Coronary artery (tissue), 2 donors: ENCODE measurements around the gene ULBP3.
A peak's percentile ranks its signal among the peaks of the same experiment; 100 is the strongest.

Experiments
- DNase-seq: peaks from one replicate; pipeline ENCODE4 v3.0.0-alpha.2; 2017; ENCODE audit warnings: low spot score
- H3K27ac ChIP-seq, 2 donors: fragments of 200-600 bp; sonication (generic); one replicate each; pipeline ENCODE4 v1.5.1; 2016 to 2019
- H3K4me3 ChIP-seq: fragments of 200-600 bp; sonication (generic); 2 replicates; pipeline ENCODE4 v1.5.1; 2016; ENCODE audit warnings: mild to moderate bottlenecking, moderate library complexity
- CTCF ChIP-seq: fragments of 200-600 bp; sonication (generic); IDR thresholded peaks from one replicate; pipeline ENCODE4 v1.5.1; 2019; ENCODE audit warnings: antibody characterized with exemption

Gene ULBP3

DNA sequence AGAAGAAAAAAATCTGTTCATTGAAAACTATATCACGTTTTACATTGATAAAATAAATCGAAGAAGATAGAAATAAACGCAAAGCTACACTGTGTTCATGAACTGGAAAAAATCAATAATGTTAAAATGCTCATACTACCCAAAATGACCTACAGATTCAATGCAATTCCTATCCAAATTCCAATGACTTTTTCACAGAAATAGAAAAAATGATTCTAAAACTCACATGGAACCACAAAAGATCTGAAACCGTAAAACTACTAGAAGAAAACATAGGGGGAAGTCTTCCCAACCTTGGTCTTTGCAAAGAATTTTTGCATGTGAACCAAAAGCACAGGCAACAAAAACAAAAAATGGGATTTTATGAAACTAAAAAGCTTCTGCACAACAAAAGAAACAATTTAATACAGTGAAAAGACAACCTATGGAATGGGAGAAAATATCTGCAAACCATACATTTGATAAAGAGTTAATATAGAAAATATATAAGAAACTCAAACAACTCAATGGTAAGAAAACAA lies 33.9 kb upstream of the ULBP3 start:
- Histone ChIP-seq H3K4me3 (no peak overlapping the region), H3K27ac (no peak overlapping the region)
- no peak for DNase-seq
- no peak for TF ChIP-seq CTCF

- Histone ChIP-seq H3K27ac (no peak overlapping the region), H3K4me3 (no peak overlapping the region)
- DNase-seq, result peak; percentile 68
- TF ChIP-seq CTCF, result no peak
Measured at GRCh38 chr6:150100745-150101144, 31.8 kb upstream of the ULBP3 start.

DNA sequence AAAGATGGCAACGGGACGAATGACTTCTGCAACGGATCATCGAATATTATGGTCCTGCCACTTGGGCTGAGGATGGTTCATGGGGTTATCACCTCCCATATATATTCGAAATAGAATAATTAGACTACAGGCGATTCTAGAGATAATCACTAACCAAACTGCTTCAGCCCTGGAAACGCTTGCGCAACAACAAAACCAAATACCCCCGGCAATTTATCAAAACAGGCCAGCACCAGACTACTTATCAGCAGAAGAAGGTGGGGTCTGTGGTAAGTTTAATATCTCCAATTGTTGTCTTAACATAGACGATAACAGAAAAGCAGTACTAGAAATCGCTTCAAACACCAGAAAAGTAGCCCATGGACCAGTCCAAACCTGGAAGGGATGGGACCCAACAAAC lies 31.0 kb upstream of the ULBP3 start:
- peak; percentile 8 for DNase-seq
- Histone ChIP-seq H3K4me3 (no peak overlapping the region), H3K27ac (no peak overlapping the region)
- TF ChIP-seq CTCF, result no peak

DNA sequence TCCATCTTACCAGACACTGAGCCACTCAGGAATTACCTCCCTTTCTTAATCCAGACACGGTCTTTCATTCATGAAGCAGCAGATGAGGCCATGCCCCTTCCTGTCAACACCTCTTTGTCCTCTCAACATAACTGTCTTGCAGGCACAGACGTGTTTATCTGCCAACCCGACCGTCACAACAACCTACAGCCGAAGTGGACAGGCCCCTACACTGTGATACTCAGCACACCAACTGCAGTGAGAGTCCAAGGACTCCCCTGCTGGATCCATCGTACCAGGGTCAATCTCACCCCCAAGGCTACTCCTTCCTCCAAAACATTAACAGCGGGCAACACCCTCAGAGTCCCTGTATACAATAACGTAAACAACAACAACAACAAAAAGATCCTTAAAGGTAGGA lies 30.6 kb upstream of the ULBP3 start:
- peak; percentile 52 for DNase-seq

GRCh38 chr6:150098155-150098554 lies 29.2 kb upstream of the ULBP3 start:
- no peak for TF ChIP-seq CTCF
- DNase-seq, result peak; percentile 22
- Histone ChIP-seq H3K27ac (no peak overlapping the region), H3K4me3 (no peak overlapping the region)

More for the DNA sequence above, 30.6 kb upstream of the ULBP3 start:
- Histone ChIP-seq H3K4me3 (no peak overlapping the region), H3K27ac (no peak overlapping the region)
- no peak for TF ChIP-seq CTCF

DNA sequence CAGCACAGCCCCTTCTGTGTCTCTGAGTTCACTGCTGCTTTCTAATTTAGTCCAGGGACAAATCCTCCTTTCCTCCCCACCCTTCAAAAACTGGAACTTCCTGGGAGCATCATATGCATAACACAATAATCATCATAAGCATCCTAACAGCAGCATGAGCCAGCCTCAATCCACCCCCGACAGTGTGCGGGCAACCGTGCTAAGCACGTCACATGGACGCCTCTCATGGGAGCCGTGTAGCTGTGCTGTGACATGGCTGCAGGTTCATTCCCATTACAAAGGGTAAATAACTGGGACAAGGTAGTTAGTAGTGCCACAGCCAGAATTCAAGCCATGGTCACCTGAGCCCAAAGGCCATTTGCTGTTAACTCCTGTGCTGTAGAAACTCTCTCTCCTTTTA lies 24.5 kb upstream of the ULBP3 start:
- TF ChIP-seq CTCF, result no peak
- H3K27ac ChIP-seq, result no peak overlapping the region
- peak; percentile 24 for DNase-seq
- H3K4me3 ChIP-seq, result no peak overlapping the region

DNA sequence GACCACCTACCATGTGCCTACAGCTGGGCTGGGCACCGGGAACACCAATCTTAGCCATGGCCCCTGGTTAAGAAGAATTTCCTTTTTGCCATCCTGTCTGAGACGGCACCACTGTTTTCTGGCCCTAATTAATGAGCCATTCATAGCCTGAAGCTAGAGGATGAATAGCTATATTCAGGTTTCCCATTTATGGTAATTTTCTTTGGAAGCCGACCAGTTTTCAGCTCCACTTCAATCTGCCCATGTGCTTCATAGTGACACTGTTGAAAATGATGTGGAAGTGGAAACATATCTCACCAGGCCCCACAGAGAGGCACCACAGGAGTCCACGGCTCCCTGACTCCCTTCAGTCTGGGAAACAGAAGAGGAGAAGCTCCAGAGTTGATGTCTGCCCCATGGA lies 22.6 kb upstream of the ULBP3 start:
- peak; percentile 17 for DNase-seq
- Histone ChIP-seq H3K4me3 (no peak overlapping the region), H3K27ac (no peak overlapping the region)
- TF ChIP-seq CTCF, result no peak
